H1 (cell line): ENCODE measurements around the gene HS6ST2. TPM values are rescaled to one million over a fixed set of nuclear protein-coding genes. Genes with fewer than 3 reads are reported as not detected.

ENCODE experiments used
- CTCF ChIA-PET: fragments of 300-600 bp; sonication (Branson Sonifier 250); formaldehyde crosslinking; loops from one replicate; lab custom pipeline; 2021; ENCODE audit not compliant: partially characterized antibody; lab: Charles Lee
- POLR2A ChIA-PET: fragments of 300-600 bp; sonication (Branson Sonifier 250); formaldehyde crosslinking; loops from one replicate; lab custom pipeline; 2021; ENCODE audit warnings: inconsistent platforms; ENCODE audit not compliant: partially characterized antibody; lab: Charles Lee
- DNase-seq, 2 experiments: peaks; one replicate each; pipeline versions ENCODE4 v3.0.0 to v3.0.0-alpha.2; 2010 to 2022; ENCODE audit warnings: low spot score in 2 of 2, low read depth in 1 of 2, mixed read lengths in 1 of 2
- FAIRE-seq: peaks from 2 replicates; lab custom pipeline; 2011; peaks lifted over from hg19 to GRCh38; lab: Jason Lieb, UNC
- H2AFZ ChIP-seq: 2 replicates; pipeline ENCODE4 v1.8.1; 2012; ENCODE audit warnings: low read length, inconsistent platforms
- H2AK5ac ChIP-seq: 2 replicates; pipeline ENCODE4 v1.6.1; 2013; ENCODE audit warnings: low read depth, low read length
- H2BK120ac ChIP-seq: replicated peaks from 2 replicates; pipeline ENCODE3; 2013; ENCODE audit warnings: low read depth, low read length, inconsistent platforms
- H2BK12ac ChIP-seq: 2 replicates; pipeline ENCODE4 v1.6.1; 2013; ENCODE audit warnings: low read depth, low read length
- H2BK15ac ChIP-seq: 2 replicates; pipeline ENCODE4 v1.6.1; 2013; ENCODE audit warnings: low read length
- H2BK20ac ChIP-seq: 2 replicates; pipeline ENCODE4 v1.6.1; 2013; ENCODE audit warnings: low read length
- H2BK5ac ChIP-seq: 2 replicates; pipeline ENCODE4 v1.6.1; 2013; ENCODE audit warnings: low read depth, low read length
- H3K14ac ChIP-seq: 2 replicates; pipeline ENCODE4 v1.6.1; 2013; ENCODE audit warnings: inconsistent platforms; ENCODE audit not compliant: insufficient read length
- H3K18ac ChIP-seq: 2 replicates; pipeline ENCODE4 v1.6.1; 2013; ENCODE audit warnings: low read length; ENCODE audit errors: extremely low read depth
- H3K23ac ChIP-seq: 2 replicates; pipeline ENCODE4 v1.6.1; 2013; ENCODE audit warnings: inconsistent platforms; ENCODE audit not compliant: insufficient read length
- H3K23me2 ChIP-seq: 2 replicates; pipeline ENCODE4 v1.6.1; 2013; ENCODE audit warnings: low read depth, low read length
- H3K27ac ChIP-seq: 2 replicates; pipeline ENCODE4 v1.6.1; 2011; ENCODE audit warnings: low read depth, low read length, inconsistent platforms
- H3K27me3 ChIP-seq, 4 experiments: replicated peaks in 1 of 4; 1 replicate in 1 of 4; 2 replicates in 3 of 4; pipeline versions ENCODE4 v1.6.1 to v1.8.1; 2011 to 2013; ENCODE audit warnings: low read length in 3 of 4, mild to moderate bottlenecking in 3 of 4, inconsistent platforms in 2 of 4, mixed read lengths in 2 of 4, moderate library complexity in 1 of 4; ENCODE audit not compliant: control insufficient read depth in 3 of 4, insufficient read depth in 3 of 4; ENCODE audit errors: extremely low read depth in 1 of 4
- H3K36me3 ChIP-seq, 4 experiments: 2 replicates each; pipeline versions ENCODE4 v1.6.1 to v1.8.1; 2011 to 2013; ENCODE audit warnings: mild to moderate bottlenecking in 4 of 4, low read length in 3 of 4, moderate library complexity in 2 of 4, control low read depth in 1 of 4, inconsistent platforms in 1 of 4; ENCODE audit not compliant: insufficient read depth in 4 of 4, control insufficient read depth in 2 of 4
- H3K4ac ChIP-seq: replicated peaks from 2 replicates; pipeline ENCODE3; 2013; ENCODE audit warnings: low read length, low read depth, mixed read lengths, inconsistent platforms; ENCODE audit not compliant: insufficient read length
- H3K4me1 ChIP-seq, 4 experiments: replicated peaks in 1 of 4; 1 replicate in 1 of 4; 2 replicates in 3 of 4; pipeline versions ENCODE4 v1.6.1 to v1.8.1; 2011 to 2013; ENCODE audit warnings: low read length in 3 of 4, inconsistent platforms in 2 of 4, mixed read lengths in 1 of 4; ENCODE audit not compliant: insufficient read depth in 4 of 4, control insufficient read depth in 3 of 4
- H3K4me2 ChIP-seq, 2 experiments: 2 replicates each; pipeline versions ENCODE4 v1.6.1 to v1.8.1; 2011 to 2013; ENCODE audit warnings: low read depth in 2 of 2, low read length in 2 of 2, control low read depth in 1 of 2, inconsistent platforms in 1 of 2, mild to moderate bottlenecking in 1 of 2; ENCODE audit not compliant: insufficient read depth in 1 of 2
- H3K4me3 ChIP-seq, 4 experiments: fragments of 200-600, 300-600 bp in 1 of 4; sonication (generic), shearing (Covaris generic), sonication (Bioruptor Twin) in 1 of 4; 2 replicates each; pipeline versions ENCODE4 v1.5.1 to v1.8.1; 2011 to 2016; ENCODE audit warnings: low read length in 4 of 4, low read depth in 3 of 4, control low read depth in 2 of 4, inconsistent platforms in 2 of 4, mild to moderate bottlenecking in 2 of 4, mixed read lengths in 1 of 4, moderate library complexity in 1 of 4; ENCODE audit not compliant: insufficient read depth in 2 of 4; ENCODE audit errors: extremely low read depth in 1 of 4
- H3K56ac ChIP-seq: replicated peaks from 2 replicates; pipeline ENCODE3; 2013; ENCODE audit warnings: low read depth, mild to moderate bottlenecking, mixed read lengths, low read length, inconsistent platforms; ENCODE audit not compliant: insufficient read length
- H3K79me1 ChIP-seq: 2 replicates; pipeline ENCODE4 v1.6.1; 2013; ENCODE audit warnings: low read depth, low read length, control low read depth
- H3K79me2 ChIP-seq, 2 experiments: 2 replicates each; pipeline versions ENCODE4 v1.6.1 to v1.8.1; 2012 to 2013; ENCODE audit warnings: low read length in 2 of 2, mild to moderate bottlenecking in 2 of 2, inconsistent platforms in 1 of 2; ENCODE audit not compliant: insufficient read depth in 2 of 2, control insufficient read depth in 1 of 2
- H3K9ac ChIP-seq, 4 experiments: replicated peaks in 1 of 4; 1 replicate in 1 of 4; 2 replicates in 3 of 4; pipeline versions ENCODE4 v1.6.1 to v1.8.1; 2011 to 2013; ENCODE audit warnings: low read depth in 3 of 4, low read length in 3 of 4, control low read depth in 2 of 4, mild to moderate bottlenecking in 2 of 4, moderate library complexity in 2 of 4, inconsistent platforms in 1 of 4; ENCODE audit errors: extremely low read depth in 1 of 4
- H3K9me3 ChIP-seq, 2 experiments: 2 replicates each; pipeline versions ENCODE4 v1.6.1 to v1.8.1; 2012 to 2013; ENCODE audit warnings: mild to moderate bottlenecking in 2 of 2, moderate library complexity in 2 of 2, control low read depth in 1 of 2, inconsistent platforms in 1 of 2, low read depth in 1 of 2, low read length in 1 of 2, mixed read lengths in 1 of 2; ENCODE audit not compliant: insufficient read depth in 2 of 2
- H4K20me1 ChIP-seq, 2 experiments: replicated peaks in 1 of 2; 2 replicates each; pipeline versions ENCODE3 to v1.8.1; 2011 to 2013; ENCODE audit warnings: inconsistent platforms in 2 of 2, low read length in 2 of 2, mild to moderate bottlenecking in 1 of 2; ENCODE audit not compliant: insufficient read depth in 2 of 2, control insufficient read depth in 1 of 2
- H4K5ac ChIP-seq: 2 replicates; pipeline ENCODE4 v1.6.1; 2013; ENCODE audit warnings: low read length, low read depth, mixed read lengths, inconsistent platforms; ENCODE audit not compliant: insufficient read length
- H4K8ac ChIP-seq: 2 replicates; pipeline ENCODE4 v1.8.0; 2013; ENCODE audit warnings: mild to moderate bottlenecking, moderate library complexity, low read length, inconsistent platforms; ENCODE audit not compliant: insufficient read depth; ENCODE audit errors: extremely low read depth
- H4K91ac ChIP-seq: replicated peaks from 2 replicates; pipeline ENCODE3; 2013; ENCODE audit warnings: low read length, mixed read lengths, inconsistent platforms; ENCODE audit not compliant: insufficient read length
- CEBPB ChIP-seq: IDR thresholded peaks from 2 replicates; pipeline ENCODE4 v1.6.1; 2012; ENCODE audit warnings: low read depth, low read length
- CTCF ChIP-seq, 3 experiments: IDR thresholded peaks; 1 replicate in 2 of 3; 2 replicates in 1 of 3; pipeline versions ENCODE4 v1.5.1 to v1.6.1; 2011; ENCODE audit warnings: low read length in 3 of 3, mild to moderate bottlenecking in 3 of 3, inconsistent platforms in 2 of 3, low read depth in 1 of 3, moderate library complexity in 1 of 3; ENCODE audit not compliant: insufficient read depth in 1 of 3; ENCODE audit errors: control extremely low read depth in 1 of 3
- HDAC6 ChIP-seq: IDR thresholded peaks from one replicate; pipeline ENCODE4 v1.7.1; 2012; ENCODE audit warnings: low read depth, mild to moderate bottlenecking, inconsistent platforms, low read length, moderate library complexity
- KDM1A ChIP-seq: fragments of 200-600, 300-600 bp; sonication (generic); IDR thresholded peaks from 2 replicates; pipeline ENCODE4 v1.7.1; 2016; ENCODE audit warnings: mild to moderate bottlenecking, low read length, borderline replicate concordance
- RXRA ChIP-seq: IDR thresholded peaks from 2 replicates; pipeline ENCODE4 v1.6.1; 2011; ENCODE audit warnings: low read depth, mild to moderate bottlenecking, low read length, moderate library complexity; ENCODE audit not compliant: insufficient read depth
- SIRT6 ChIP-seq: IDR thresholded peaks from one replicate; pipeline ENCODE4 v1.7.1; 2012; ENCODE audit warnings: low read length, inconsistent platforms
- SIX5 ChIP-seq: IDR thresholded peaks from 2 replicates; pipeline ENCODE4 v1.6.1; 2011; ENCODE audit warnings: mild to moderate bottlenecking, low read depth, low read length
- USF2 ChIP-seq: IDR thresholded peaks from 2 replicates; pipeline ENCODE4 v1.6.1; 2011; ENCODE audit warnings: low read length, improper control_type of control experiment
- WGBS, 2 experiments: shearing (Covaris generic) in 1 of 2; methylation state at CpG; one replicate each; pipeline versions ENCODE4 v1.1.6 to v1.1.7; 2013 to 2015; ENCODE audit warnings: low lambda C conversion rate in 2 of 2, mixed read lengths in 2 of 2, inconsistent platforms in 1 of 2, low coverage in 1 of 2, missing lambda C conversion rate in 1 of 2; ENCODE audit not compliant: insufficient replicate concordance in 2 of 2, insufficient coverage in 1 of 2, insufficient read length in 1 of 2; ENCODE audit errors: extremely low coverage in 1 of 2, missing lambda C conversion rate in 1 of 2; 5-methylcytosine and 5-hydroxymethylcytosine counted together
- polyA plus RNA-seq, 7 experiments: library from polyadenylated mRNA; depleted of rRNA in 3 of 7; stranded (reverse) in 5 of 7; unstranded in 2 of 7; fragments of >200 nt in 5 of 7; fragments of 200-250 nt in 2 of 7; gene quantifications; 1 replicate in 5 of 7; 2 replicates in 1 of 7; 4 replicates in 1 of 7; pipeline versions ENCODE4 v1.2.1 to v1.2.3, GENCODE V29; 2011 to 2013; ENCODE audit warnings: missing spikeins in 2 of 7, mixed read lengths in 2 of 7
- total RNA-seq: library from RNA; stranded (reverse); fragmentation: NEBNext Ultra II Directional; extraction: Animal tissue kit (Norgen Biotek cat#: 25700); gene quantifications from 2 replicates; pipeline ENCODE4 v1.2.1, GENCODE V29; 2021

The HS6ST2 gene
- total and polyA plus RNA-seq, 2 of the 8 experiments (the other 6 are each of a cell fraction or from before 2014, with no cell fraction given) = 3.9 TPM

GRCh38 chrX:132689612-132690563 lies 268.5 kb downstream of the HS6ST2 start:
- no peak overlapping the region for H3K18ac ChIP-seq
- no peak overlapping the region for H3K9ac ChIP-seq
- DNase-seq = no peak
- no peaks in the 10 kb centered on the region for H3K36me3 ChIP-seq
- H2BK12ac ChIP-seq = no peak overlapping the region
- peak; percentile 66 for FAIRE-seq
- H2BK20ac ChIP-seq = no peak overlapping the region
- H3K27ac ChIP-seq = no peak overlapping the region
- H2AK5ac ChIP-seq = no peak overlapping the region
- H3K9me3 ChIP-seq = no peaks in the 10 kb centered on the region
- H3K79me2 ChIP-seq = no peaks in the 10 kb centered on the region
- no peak overlapping the region for H4K5ac ChIP-seq
- H3K4me2 ChIP-seq = no peak overlapping the region
- H4K20me1 ChIP-seq = no peaks in the 10 kb centered on the region
- POLR2A ChIA-PET = no interaction called here
- no peak overlapping the region for H3K4ac ChIP-seq
- H3K23me2 ChIP-seq = no peaks in the 10 kb centered on the region
- no peak overlapping the region for H3K56ac ChIP-seq
- no peak overlapping the region for H4K8ac ChIP-seq
- no peak overlapping the region for H2BK120ac ChIP-seq
- H3K4me1 ChIP-seq = peaks cover 0 to 2% (median under 1%) of the 10 kb centered on the region in 4 experiments; a peak in 3 of 7 replicates
- no peak overlapping the region for H2BK15ac ChIP-seq
- no peak overlapping the region for H3K14ac ChIP-seq
- H3K4me3 ChIP-seq = no peak overlapping the region
- no peak overlapping the region for H2BK5ac ChIP-seq
- peaks cover 0 to 3% (median 0%) of the 10 kb centered on the region in 4 experiments; a peak in 2 of 7 replicates for H3K27me3 ChIP-seq
- no peaks in the 10 kb centered on the region for H3K79me1 ChIP-seq
- CTCF ChIA-PET = interaction anchor here (0.7 to 1.8 kb wide), 4 partner anchors 12 to 47 kb away, joined by 3 to 4 read pairs (median 4); no protein-coding TSS in a partner anchor
- H3K23ac ChIP-seq = no peak overlapping the region
- no peak overlapping the region for H2AFZ ChIP-seq
- no peak overlapping the region for H4K91ac ChIP-seq
- 64% methylated on average over 6 of the region's 6 CpGs; no CpG with 5 or more reads in 1 of the 2 experiments for WGBS, 2 experiments
- TF ChIP-seq SIRT6 (no peak), RXRA (no peak), USF2 (no peak), KDM1A (no peak), CTCF (IDR thresholded peaks at IDR 0.05; ENCODE audit: control extremely low read depth in 1 of 3, insufficient read depth in 1 of 3, low read depth in 1 of 3, low read length in 3 of 3) (no peak), CEBPB (no peak), SIX5 (no peak), HDAC6 (no peak)
